ENCODE data around the gene COL27A1. TPM values are rescaled to one million over a fixed set of nuclear protein-coding genes. Genes with fewer than 3 reads are reported as not detected.
"Not testable (repeated sequence)": the region's sequence is repeated elsewhere in the genome, so short reads cannot be mapped to it uniquely, and the experiment has no call there.

Gene COL27A1
- total RNA-seq, 1 donor from 2014 or later: 9.3 TPM

GRCh38 chr9:114185570-114186490, 30.5 kb downstream of the COL27A1 start:
- H3K27ac ChIP-seq: no peak overlapping the region
- no peaks in the 10 kb centered on the region for H3K36me3 ChIP-seq
- H3K9me3 ChIP-seq: no peaks in the 10 kb centered on the region
- intact Hi-C loops (cut with DNase I): no loop called here
- no peak for TF ChIP-seq CTCF (IDR thresholded peaks at IDR 0.05)
- H3K4me1 ChIP-seq: peaks cover 9 to 26% of the 10 kb centered on the region in 2 donors
- DNase-seq (ENCODE audit: low spot score in 2 of 2): no peak
- H3K4me3 ChIP-seq: no peak overlapping the region
- H3K27me3 ChIP-seq: no peaks in the 10 kb centered on the region

GRCh38 chr9:114186605-114187289, 31.4 kb downstream of the COL27A1 start:
- Histone ChIP-seq H3K4me1 (peaks cover 5 to 16% of the 10 kb centered on the region in 2 donors), H3K36me3 (no peaks in the 10 kb centered on the region), H3K27ac (no peak overlapping the region), H3K9me3 (no peaks in the 10 kb centered on the region), H3K4me3 (no peak overlapping the region), H3K27me3 (no peaks in the 10 kb centered on the region)
- DNase-seq (ENCODE audit: low spot score in 2 of 2): no peak
- no peak for TF ChIP-seq CTCF (IDR thresholded peaks at IDR 0.05)
- intact Hi-C loops (cut with DNase I): no loop called here

- H3K27me3 ChIP-seq: no peaks in the 10 kb centered on the region
- H3K4me1 ChIP-seq: peaks cover 5 to 15% of the 10 kb centered on the region in 2 donors
- H3K36me3 ChIP-seq: no peaks in the 10 kb centered on the region
- H3K9me3 ChIP-seq: no peaks in the 10 kb centered on the region
- intact Hi-C loops (cut with DNase I): no loop called here
- no peak overlapping the region for H3K4me3 ChIP-seq
- no peak overlapping the region for H3K27ac ChIP-seq
- DNase-seq (ENCODE audit: low spot score in 2 of 2): no peak
- TF ChIP-seq CTCF (IDR thresholded peaks at IDR 0.05): no peak
Measured at GRCh38 chr9:114187827-114188226, 32.5 kb downstream of the COL27A1 start.

- intact Hi-C loops (cut with DNase I): no loop called here
- no peak overlapping the region for H3K4me3 ChIP-seq
- no peak for DNase-seq (ENCODE audit: low spot score in 2 of 2)
- H3K9me3 ChIP-seq: no peaks in the 10 kb centered on the region
- H3K36me3 ChIP-seq: no peaks in the 10 kb centered on the region
- peaks cover 4 to 5% of the 10 kb centered on the region in 2 donors for H3K4me1 ChIP-seq
- H3K27ac ChIP-seq: no peak overlapping the region
- H3K27me3 ChIP-seq: no peaks in the 10 kb centered on the region
- TF ChIP-seq CTCF (IDR thresholded peaks at IDR 0.05): no peak
Measured at GRCh38 chr9:114189823-114190562, 34.7 kb downstream of the COL27A1 start.

- H3K27ac ChIP-seq: no peak overlapping the region
- intact Hi-C loops (cut with DNase I): no loop called here
- TF ChIP-seq CTCF (IDR thresholded peaks at IDR 0.05): no peak
- no peak for DNase-seq (ENCODE audit: low spot score in 2 of 2)
- H3K4me3 ChIP-seq: no peak overlapping the region
- no peaks in the 10 kb centered on the region for H3K27me3 ChIP-seq
- peaks cover 4 to 5% of the 10 kb centered on the region in 2 donors for H3K4me1 ChIP-seq
- H3K9me3 ChIP-seq: no peaks in the 10 kb centered on the region
- H3K36me3 ChIP-seq: no peaks in the 10 kb centered on the region
Measured at GRCh38 chr9:114190563-114190905, 35.2 kb downstream of the COL27A1 start.

- H3K9me3 ChIP-seq; H3K4me1 ChIP-seq; H3K27ac ChIP-seq; H3K36me3 ChIP-seq; H3K27me3 ChIP-seq; H3K4me3 ChIP-seq; intact Hi-C loops (cut with DNase I); DNase-seq (ENCODE audit: low spot score in 2 of 2): not testable (repeated sequence)
Measured at GRCh38 chr9:114191402-114191801, 36.1 kb downstream of the COL27A1 start.
